Kidney (tissue), 14 donors: ENCODE data around the gene PALLD. TPM values are rescaled to one million over a fixed set of nuclear protein-coding genes. Genes with fewer than 3 reads are reported as not detected.
A peak's percentile ranks its signal among the peaks of the same experiment; 100 is the strongest.

Experiments
- DNase-seq, 5 donors: peaks; one replicate each; pipeline ENCODE4 v3.0.0-alpha.2; 2013 to 2020
- FAIRE-seq: peaks from 2 replicates; lab custom pipeline; 2012; peaks lifted over from hg19 to GRCh38; lab: Jason Lieb, UNC
- H3K27ac ChIP-seq, 2 donors: one replicate each; pipeline ENCODE4 v1.7.0; 2013; ENCODE audit warnings: low read depth in 2 of 2, low read length in 2 of 2, inconsistent platforms in 1 of 2
- H3K27me3 ChIP-seq: one replicate; pipeline ENCODE4 v1.7.1; 2013; ENCODE audit warnings: low read length, inconsistent platforms; ENCODE audit not compliant: control insufficient read depth, insufficient read depth
- H3K36me3 ChIP-seq, 3 donors: one replicate each; pipeline versions ENCODE4 v1.7.0 to v1.7.1; 2013; ENCODE audit warnings: low read length in 3 of 3, control low read depth in 1 of 3, inconsistent platforms in 1 of 3; ENCODE audit not compliant: insufficient read depth in 3 of 3, control insufficient read depth in 2 of 3
- H3K4me1 ChIP-seq, 3 donors: one replicate each; pipeline versions ENCODE4 v1.7.0 to v1.7.1; 2013; ENCODE audit warnings: low read length in 3 of 3, inconsistent platforms in 1 of 3, low read depth in 1 of 3; ENCODE audit not compliant: control insufficient read depth in 2 of 3, insufficient read depth in 2 of 3
- H3K4me3 ChIP-seq, 3 donors: one replicate each; pipeline versions ENCODE4 v1.7.0 to v1.8.1; 2013; ENCODE audit warnings: low read length in 3 of 3, control low read depth in 1 of 3, inconsistent platforms in 1 of 3
- H3K9ac ChIP-seq, 3 donors: one replicate each; pipeline versions ENCODE4 v1.7.0 to v1.7.1; 2013; ENCODE audit warnings: low read length in 3 of 3, control low read depth in 1 of 3, inconsistent platforms in 1 of 3
- H3K9me3 ChIP-seq, 3 donors: one replicate each; pipeline versions ENCODE4 v1.7.0 to v1.7.1; 2013; ENCODE audit warnings: low read length in 3 of 3, control low read depth in 1 of 3, inconsistent platforms in 1 of 3; ENCODE audit not compliant: control insufficient read depth in 2 of 3, insufficient read depth in 1 of 3
- CTCF ChIP-seq: IDR thresholded peaks from 3 replicates; pipeline ENCODE4 v1.5.1; 2012; ENCODE audit warnings: mild to moderate bottlenecking, moderate library complexity, borderline replicate concordance; ENCODE audit not compliant: insufficient read depth; ENCODE audit errors: extremely low read depth
- intact Hi-C: fragments of 100-400 bp; cut with DNase I; formaldehyde crosslinking; loops from one replicate; pipeline ENCODE4 v1.11.1; 2022
- polyA plus RNA-seq: library from polyadenylated mRNA; stranded (reverse); fragments of 350-450 nt; fragmentation: Illumina TruSeq; extraction: RNeasy Lipid Tissue Mini Kit (QIAGEN cat#74804); gene quantifications from one replicate; pipeline ENCODE4 v1.2.3, GENCODE V29; 2014; ENCODE audit warnings: low read depth, low replicate concordance; ENCODE audit not compliant: insufficient read depth
- total RNA-seq: library from RNA; stranded (reverse); fragmentation: NEBNext Ultra II Directional; extraction: Animal tissue kit (Norgen Biotek cat#: 25700); gene quantifications from one replicate; pipeline ENCODE4 v1.2.1, GENCODE V29; 2021
- donor health status: control.
- donor health status: control.
- donor health status: control.
- donor health status: control.
- donor health status: control.
- donor health status: DM: yes; HTN: yes; CAD: no.
- donor health status: Normal renal cell carcinoma (clear cell type).

PALLD gene
- total and polyA plus RNA-seq, 2 donors from 2014 or later: 43.4 to 120 TPM

GRCh38 chr4:168540086-168540485 is 43.2 kb downstream of the PALLD start:
- H3K4me1 ChIP-seq: no peaks in the 10 kb centered on the region
- no peak overlapping the region for H3K27ac ChIP-seq
- intact Hi-C loops: no loop called here
- H3K27me3 ChIP-seq: no peaks in the 10 kb centered on the region
- H3K9me3 ChIP-seq: no peaks in the 10 kb centered on the region
- H3K36me3 ChIP-seq: no peaks in the 10 kb centered on the region
- H3K9ac ChIP-seq: no peak overlapping the region
- FAIRE-seq (no peak), DNase-seq (peak in 2 of 5 donors; percentile 34 to 45)
- no peak overlapping the region for H3K4me3 ChIP-seq
- TF ChIP-seq CTCF: no peak

- H3K9ac ChIP-seq: no peak overlapping the region
- intact Hi-C loops: no loop called here
- H3K27me3 ChIP-seq: no peaks in the 10 kb centered on the region
- H3K4me1 ChIP-seq: no peaks in the 10 kb centered on the region
- TF ChIP-seq CTCF: no peak
- no peak for DNase-seq
- FAIRE-seq: no peak
- H3K27ac ChIP-seq: no peak overlapping the region
- no peaks in the 10 kb centered on the region for H3K36me3 ChIP-seq
- H3K4me3 ChIP-seq: no peak overlapping the region
- H3K9me3 ChIP-seq: no peaks in the 10 kb centered on the region
Observed at GRCh38 chr4:168540503-168541265, 43.8 kb downstream of the PALLD start.

- no peaks in the 10 kb centered on the region for H3K9me3 ChIP-seq
- FAIRE-seq (no peak), DNase-seq (no peak)
- H3K27me3 ChIP-seq: no peaks in the 10 kb centered on the region
- H3K27ac ChIP-seq: no peak overlapping the region
- H3K4me3 ChIP-seq: no peak overlapping the region
- no peaks in the 10 kb centered on the region for H3K4me1 ChIP-seq
- no peaks in the 10 kb centered on the region for H3K36me3 ChIP-seq
- intact Hi-C loops: no loop called here
- no peak overlapping the region for H3K9ac ChIP-seq
- no peak for TF ChIP-seq CTCF
Observed at GRCh38 chr4:168541266-168541953, 44.6 kb downstream of the PALLD start.
